Effector memory CD4-positive, alpha-beta T cell (primary cell): ENCODE results near the gene ARFGAP3.

Experiments
- DNase-seq, 3 donors: peaks; one replicate each; pipeline ENCODE4 v3.0.0-alpha.2; 2020
- H3K27ac ChIP-seq: 2 replicates; pipeline ENCODE4 v1.7.0; 2013; ENCODE audit warnings: mild to moderate bottlenecking, low read length, moderate library complexity; ENCODE audit not compliant: insufficient read depth, poor library complexity, severe bottlenecking
- H3K27me3 ChIP-seq: replicated peaks from 2 replicates; pipeline ENCODE4 v1.7.0; 2013; ENCODE audit warnings: mild to moderate bottlenecking, low read length; ENCODE audit not compliant: insufficient read depth, control insufficient read depth, poor library complexity, severe bottlenecking
- H3K36me3 ChIP-seq: 2 replicates; pipeline ENCODE4 v1.7.0; 2013; ENCODE audit warnings: mild to moderate bottlenecking, low read length, moderate library complexity; ENCODE audit not compliant: control insufficient read depth, insufficient read depth
- H3K4me1 ChIP-seq: 2 replicates; pipeline ENCODE4 v1.7.0; 2013; ENCODE audit warnings: low read length, mild to moderate bottlenecking; ENCODE audit not compliant: control insufficient read depth, insufficient read depth, poor library complexity, severe bottlenecking
- H3K4me3 ChIP-seq: 2 replicates; pipeline ENCODE4 v1.7.0; 2013; ENCODE audit warnings: low read length, low read depth, mild to moderate bottlenecking; ENCODE audit not compliant: insufficient read depth, poor library complexity, severe bottlenecking
- H3K9me3 ChIP-seq: 2 replicates; pipeline ENCODE4 v1.7.0; 2013; ENCODE audit warnings: mild to moderate bottlenecking, low read length, moderate library complexity; ENCODE audit not compliant: control insufficient read depth

The ARFGAP3 gene

DNA sequence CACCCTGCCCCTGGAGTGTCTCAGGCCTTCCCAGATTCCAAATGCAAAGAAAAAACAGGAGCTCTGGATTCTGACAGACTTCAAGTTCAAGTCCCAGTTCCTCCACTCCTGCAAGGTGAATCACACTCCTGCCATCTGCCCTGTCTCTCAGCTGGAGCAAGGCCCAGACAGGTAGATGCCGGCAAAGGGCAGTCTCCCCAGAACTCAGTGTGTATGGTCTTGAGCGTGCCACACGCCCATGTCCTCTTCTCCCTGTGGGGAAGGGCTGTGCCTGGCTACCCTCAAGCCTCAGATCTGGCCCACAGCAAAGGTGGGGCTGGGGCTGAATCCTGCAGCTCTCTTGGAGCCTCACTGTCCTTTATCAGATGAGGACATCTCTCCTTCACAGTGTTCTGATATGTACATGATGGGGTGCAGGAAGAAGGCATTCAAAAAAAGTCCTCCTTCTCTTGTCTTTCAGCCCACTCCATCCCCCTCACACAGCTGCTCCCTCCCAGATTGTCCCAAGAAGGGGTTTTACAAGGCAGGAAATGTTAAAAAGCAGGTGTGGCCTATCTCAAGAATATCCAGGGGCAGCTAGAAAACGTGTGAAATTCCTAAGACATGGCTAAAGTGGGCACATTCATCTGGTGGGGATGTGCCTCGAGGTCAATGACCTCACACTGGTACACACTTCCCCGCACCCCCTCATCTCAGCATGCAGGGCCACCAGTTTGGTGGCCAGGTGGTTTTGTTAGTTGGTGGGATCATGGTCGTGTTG lies 27.7 kb upstream of the ARFGAP3 start:
- DNase-seq, result no peak
- Histone ChIP-seq H3K27ac (no peak overlapping the region), H3K4me3 (no peak overlapping the region), H3K4me1 (no peaks in the 10 kb centered on the region), H3K27me3 (no peaks in the 10 kb centered on the region), H3K36me3 (peaks cover 57% of the 10 kb centered on the region), H3K9me3 (no peaks in the 10 kb centered on the region)

- Histone ChIP-seq H3K27me3 (no peaks in the 10 kb centered on the region), H3K36me3 (peaks cover 57% of the 10 kb centered on the region), H3K9me3 (no peaks in the 10 kb centered on the region), H3K4me3 (no peak overlapping the region), H3K27ac (no peak overlapping the region), H3K4me1 (no peaks in the 10 kb centered on the region)
- no peak for DNase-seq
Measured at GRCh38 chr22:42883970-42884369, 26.9 kb upstream of the ARFGAP3 start.

DNA sequence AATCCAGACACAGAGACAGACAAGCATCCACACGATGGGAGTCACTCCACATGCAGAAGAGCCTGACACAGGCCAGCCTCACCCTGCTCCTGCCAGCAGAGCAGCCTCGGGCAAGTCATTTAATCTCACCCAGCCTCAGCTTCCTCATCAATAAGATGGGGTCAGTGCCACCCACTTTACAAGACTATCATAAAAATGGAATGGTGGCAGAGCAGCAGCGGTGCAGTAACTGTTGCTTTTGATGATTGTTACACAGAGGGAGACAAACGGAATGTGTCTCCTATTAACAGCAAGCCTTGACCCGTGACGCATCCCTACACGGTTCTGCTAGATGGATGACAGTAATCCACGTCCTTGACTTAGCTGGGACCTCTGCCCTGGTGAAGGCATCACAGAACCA lies 26.0 kb upstream of the ARFGAP3 start:
- no peaks in the 10 kb centered on the region for H3K9me3 ChIP-seq
- H3K27me3 ChIP-seq, result no peaks in the 10 kb centered on the region
- DNase-seq, result no peak
- peaks cover 60% of the 10 kb centered on the region for H3K36me3 ChIP-seq
- H3K4me3 ChIP-seq, result no peak overlapping the region
- no peak overlapping the region for H3K27ac ChIP-seq
- H3K4me1 ChIP-seq, result no peaks in the 10 kb centered on the region

GRCh38 chr22:42881982-42882656 lies 25.0 kb upstream of the ARFGAP3 start:
- no peaks in the 10 kb centered on the region for H3K4me1 ChIP-seq
- no peaks in the 10 kb centered on the region for H3K9me3 ChIP-seq
- H3K27ac ChIP-seq, result no peak overlapping the region
- no peak for DNase-seq
- H3K36me3 ChIP-seq, result peaks cover 70% of the 10 kb centered on the region
- H3K27me3 ChIP-seq, result no peaks in the 10 kb centered on the region
- no peak overlapping the region for H3K4me3 ChIP-seq

- H3K4me3 ChIP-seq, result no peak overlapping the region
- H3K9me3 ChIP-seq, result no peaks in the 10 kb centered on the region
- no peak for DNase-seq
- peaks cover 78% of the 10 kb centered on the region for H3K36me3 ChIP-seq
- no peaks in the 10 kb centered on the region for H3K4me1 ChIP-seq
- H3K27ac ChIP-seq, result no peak overlapping the region
- H3K27me3 ChIP-seq, result no peaks in the 10 kb centered on the region
Measured at GRCh38 chr22:42881298-42881697, 24.2 kb upstream of the ARFGAP3 start.

DNA sequence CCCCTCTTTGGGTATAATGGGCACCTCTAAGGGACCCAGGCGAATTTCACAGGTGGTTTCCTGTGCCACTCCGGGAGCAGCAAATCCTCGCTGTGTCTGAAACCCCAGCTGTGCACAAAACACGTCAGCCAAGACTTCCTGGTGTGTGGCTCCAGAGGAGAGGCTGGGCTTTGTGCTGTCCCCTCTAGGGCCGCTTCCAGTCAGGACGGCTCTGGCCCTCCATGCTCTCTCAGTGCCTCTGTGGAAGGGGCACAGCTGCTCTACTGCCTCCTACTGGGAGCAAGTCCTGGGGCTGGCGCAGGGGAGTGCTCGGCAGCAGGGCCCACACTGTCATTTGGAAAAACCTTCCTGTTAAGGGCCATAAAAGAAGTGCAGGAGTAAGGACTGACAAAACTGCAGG lies 23.7 kb upstream of the ARFGAP3 start:
- Histone ChIP-seq H3K27me3 (no peaks in the 10 kb centered on the region), H3K36me3 (peaks cover 83% of the 10 kb centered on the region), H3K4me3 (no peak overlapping the region), H3K4me1 (no peaks in the 10 kb centered on the region), H3K27ac (no peak overlapping the region), H3K9me3 (no peaks in the 10 kb centered on the region)
- no peak for DNase-seq

GRCh38 chr22:42879371-42880021 lies 22.4 kb upstream of the ARFGAP3 start:
- Histone ChIP-seq H3K27ac (no peak overlapping the region), H3K36me3 (peaks cover 73% of the 10 kb centered on the region)

GRCh38 chr22:42878561-42879305 lies 21.7 kb upstream of the ARFGAP3 start:
- Histone ChIP-seq H3K9me3 (no peaks in the 10 kb centered on the region), H3K4me3 (no peak overlapping the region), H3K4me1 (no peaks in the 10 kb centered on the region), H3K27ac (no peak overlapping the region), H3K36me3 (peaks cover 70% of the 10 kb centered on the region), H3K27me3 (no peaks in the 10 kb centered on the region)
- no peak for DNase-seq

More at GRCh38 chr22:42879371-42880021, 22.4 kb upstream of the ARFGAP3 start:
- Histone ChIP-seq H3K9me3 (no peaks in the 10 kb centered on the region), H3K4me1 (no peaks in the 10 kb centered on the region), H3K27me3 (no peaks in the 10 kb centered on the region), H3K4me3 (no peak overlapping the region)
- DNase-seq, result no peak

DNA sequence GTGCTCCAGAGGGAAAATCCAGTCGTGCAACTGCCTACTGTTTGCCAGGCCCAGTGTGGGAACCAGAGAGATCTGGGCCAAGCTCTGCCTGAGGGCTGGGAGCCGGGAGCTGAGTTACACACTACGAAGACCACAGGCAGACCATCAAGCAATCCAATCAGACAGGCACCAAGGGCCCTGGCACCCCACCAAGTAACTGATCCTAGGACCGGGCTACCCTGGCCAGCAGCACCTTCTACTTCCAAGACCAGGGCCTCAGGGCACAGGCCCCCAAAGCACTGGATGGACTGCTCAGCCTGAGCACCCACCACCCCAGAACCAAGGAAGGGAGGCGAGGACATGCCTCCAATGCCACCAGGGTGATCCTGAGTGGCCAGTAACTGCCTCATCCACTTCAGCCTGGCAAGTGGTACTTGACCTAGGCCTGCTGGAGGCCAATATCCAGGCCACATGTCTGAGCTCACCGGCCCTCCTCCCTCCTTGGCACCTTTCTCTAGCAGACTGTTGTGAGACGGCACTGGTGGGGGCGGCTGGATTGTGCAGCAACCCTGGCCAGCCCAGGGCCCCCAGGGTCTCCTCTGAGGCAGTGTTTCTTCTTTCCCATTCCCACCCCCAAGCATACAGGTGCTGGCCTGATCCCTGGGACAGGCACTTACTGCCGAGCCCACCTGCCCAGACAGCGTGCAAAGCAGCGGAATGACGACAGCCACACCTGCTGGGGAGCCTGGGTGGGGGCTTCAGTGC lies 20.7 kb upstream of the ARFGAP3 start:
- Histone ChIP-seq H3K4me1 (no peaks in the 10 kb centered on the region), H3K36me3 (peaks cover 72% of the 10 kb centered on the region), H3K27me3 (no peaks in the 10 kb centered on the region)

More for the DNA sequence above, 20.7 kb upstream of the ARFGAP3 start:
- H3K9me3 ChIP-seq, result no peaks in the 10 kb centered on the region
- no peak overlapping the region for H3K27ac ChIP-seq
- DNase-seq, result no peak
- H3K4me3 ChIP-seq, result no peak overlapping the region
